H7 (cell line): ENCODE data around the gene DNHD1. TPM values are rescaled to one million over a fixed set of nuclear protein-coding genes. Genes with fewer than 3 reads are reported as not detected.
A peak's percentile ranks its signal among the peaks of the same experiment; 100 is the strongest.

Experiments used
- DNase-seq: peaks from one replicate; pipeline ENCODE4 v3.0.0; 2012
- H3K27me3 ChIP-seq: 2 replicates; pipeline ENCODE4 v1.6.0; 2011; ENCODE audit warnings: mild to moderate bottlenecking, low read length; ENCODE audit not compliant: control insufficient read depth, insufficient read depth
- H3K36me3 ChIP-seq: replicated peaks from 2 replicates; pipeline ENCODE4 v1.5.1; 2011; ENCODE audit warnings: low read length; ENCODE audit not compliant: control insufficient read depth, insufficient read depth
- H3K4me3 ChIP-seq: 2 replicates; pipeline ENCODE4 v1.5.1; 2011; ENCODE audit warnings: low read depth, mild to moderate bottlenecking, control low read depth, low read length, moderate library complexity; ENCODE audit not compliant: insufficient read depth
- total RNA-seq: library from RNA; depleted of rRNA; stranded (reverse); fragments of >200 nt; shearing (Covaris generic); gene quantifications from 2 replicates; pipeline ENCODE4 v1.2.3, GENCODE V29; 2014; rRNA removed

DNHD1 gene, protein sequence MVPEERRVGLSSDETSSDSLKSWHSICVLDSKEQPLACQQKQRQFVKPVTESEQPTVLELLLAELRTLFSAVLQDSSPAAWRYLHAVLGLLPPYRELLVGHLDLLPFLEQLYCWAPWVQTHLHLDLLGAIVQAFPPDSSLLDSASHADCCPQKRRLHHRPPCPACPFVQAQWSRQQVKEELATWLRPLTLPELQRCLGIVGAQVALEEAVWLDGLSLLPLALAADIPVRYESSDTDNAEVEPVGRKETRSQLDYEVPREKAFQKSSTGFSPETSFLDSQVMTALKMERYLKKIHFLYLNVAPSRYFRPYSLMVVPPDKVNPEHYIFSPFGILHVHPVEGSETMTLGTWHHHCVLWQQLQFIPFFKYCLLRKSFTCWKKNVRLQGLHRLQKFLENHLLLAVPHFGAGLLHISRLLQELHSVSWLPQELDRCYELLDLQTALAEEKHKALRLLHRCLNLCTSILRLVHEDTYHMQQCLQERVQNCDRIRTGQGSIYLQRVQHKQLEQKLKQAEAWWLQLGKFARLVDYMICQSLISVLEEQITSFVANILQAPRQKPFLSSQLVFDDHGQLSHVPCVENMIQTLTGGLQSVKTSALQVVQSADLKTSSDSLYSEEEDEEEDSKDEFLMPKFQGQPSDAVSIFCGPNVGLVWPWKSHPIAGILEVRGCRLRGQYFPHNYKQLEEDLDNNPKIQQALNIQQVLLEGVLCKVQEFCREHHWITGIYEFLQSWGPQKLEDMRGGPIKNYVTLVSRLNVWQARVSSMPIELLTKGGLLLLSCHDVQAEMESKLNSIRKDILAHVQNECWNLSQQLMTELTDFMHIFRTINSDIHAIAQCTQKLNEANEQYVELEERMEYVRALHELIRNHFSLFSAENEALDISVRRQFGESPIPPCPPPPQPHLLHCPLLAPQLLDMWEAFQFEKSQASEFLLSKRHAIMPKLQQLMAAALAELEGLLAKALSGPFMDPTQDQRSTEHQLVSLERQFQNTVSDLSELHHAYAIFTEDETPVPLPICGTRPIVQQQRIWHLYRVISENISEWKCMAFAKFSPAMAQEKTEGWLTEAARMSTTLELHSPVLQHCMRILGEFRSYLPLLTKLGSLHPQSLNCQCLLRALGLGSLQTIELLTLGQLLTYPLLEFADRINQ (N-terminal part only)
- 5.9 and 11.2 TPM in 2 replicates for total RNA-seq

DNA sequence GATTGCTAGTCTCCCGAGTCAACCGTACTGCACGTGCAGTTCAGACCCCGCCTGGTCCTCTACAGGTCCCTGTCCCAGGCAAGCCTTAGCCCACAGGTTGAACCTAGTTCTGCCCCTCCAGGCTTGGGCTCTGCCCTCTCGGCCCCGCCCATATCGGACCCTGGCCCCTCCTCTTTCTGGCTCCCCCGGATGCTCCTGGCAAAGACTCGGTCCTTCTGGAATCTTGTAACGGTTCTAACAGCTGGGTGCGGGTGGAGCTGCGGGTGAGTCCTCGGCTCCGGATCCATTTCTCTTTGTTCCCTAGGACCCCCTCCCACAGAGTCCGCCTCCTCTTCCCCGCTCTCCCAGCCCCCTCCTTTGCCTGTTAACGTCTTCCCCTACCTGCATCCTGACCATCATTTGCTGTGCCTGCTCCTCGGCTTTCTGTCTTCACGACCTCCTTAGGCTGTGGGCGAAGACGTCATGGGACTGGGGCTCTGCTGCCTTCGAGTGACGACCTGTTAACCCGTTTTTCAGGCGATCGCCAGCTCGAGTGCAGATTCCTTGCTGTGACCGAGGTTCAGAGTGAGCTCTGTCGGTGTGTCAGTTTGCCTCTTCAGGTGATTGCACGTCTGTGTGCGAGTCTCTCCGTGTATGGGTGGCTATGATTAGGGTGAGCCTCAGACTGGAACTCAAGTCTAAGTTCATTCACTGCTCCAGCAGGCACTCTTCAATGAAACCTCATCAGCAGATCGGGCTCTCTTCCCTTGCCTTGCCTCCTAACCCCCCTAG lies at the start of gene DNHD1:
TSS of gene DNHD1 (plus strand) at position 212 of the 771 bp plus-strand sequence. CDS start 936 bp downstream, outside the sequence.
- H3K27me3 ChIP-seq: no peaks in the 10 kb centered on the region
- H3K4me3 ChIP-seq: no peak within 1 kb of the TSS
- peaks cover 7% of the 10 kb centered on the region for H3K36me3 ChIP-seq
- DNase-seq: peak; percentile 89

DNA sequence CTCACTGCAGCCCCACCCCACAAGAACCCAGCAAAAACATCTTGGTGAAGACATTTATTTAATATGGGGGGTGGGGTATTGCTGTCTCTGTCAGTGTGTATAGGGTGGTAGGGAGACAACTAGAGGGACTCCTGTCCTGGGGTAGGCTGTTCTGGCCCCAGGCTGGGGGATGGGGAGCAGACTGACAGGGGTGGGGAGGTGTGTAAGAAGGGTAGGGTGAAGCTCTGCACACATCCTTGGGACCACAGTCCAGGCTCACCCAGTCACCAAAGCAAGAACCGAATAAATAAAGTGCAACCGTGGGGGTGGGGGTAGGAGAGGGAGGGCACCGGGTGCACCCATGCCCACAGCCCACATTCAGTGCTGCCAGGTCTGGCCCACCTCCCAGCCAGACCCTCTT lies 48.5 kb upstream of the DNHD1 start:
- no peak for DNase-seq
- Histone ChIP-seq H3K4me3 (no peak overlapping the region), H3K36me3 (no peaks in the 10 kb centered on the region; the same call in none of the 2 replicates), H3K27me3 (no peaks in the 10 kb centered on the region)

DNA sequence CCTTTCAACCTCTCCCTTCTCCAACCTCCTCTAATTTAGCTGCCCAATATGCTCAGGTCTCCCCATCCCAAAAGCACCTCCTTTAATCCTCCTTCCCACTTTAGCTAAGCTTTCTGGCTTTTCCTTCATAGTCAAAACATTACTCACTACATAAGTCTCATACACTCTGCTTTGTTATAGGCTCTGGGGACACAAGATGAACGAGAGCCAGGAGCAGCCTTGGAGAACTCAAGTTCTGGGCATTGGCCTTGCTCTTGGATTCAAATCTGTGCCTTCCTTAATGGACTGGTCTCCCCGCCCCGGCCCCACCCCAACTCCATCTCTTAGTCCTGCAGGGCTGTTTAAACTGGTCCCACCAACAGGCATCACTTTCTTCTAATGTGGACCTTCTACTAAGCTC lies 44.9 kb upstream of the DNHD1 start:
- H3K4me3 ChIP-seq: no peak overlapping the region
- no peaks in the 10 kb centered on the region for H3K27me3 ChIP-seq
- peaks cover 4% of the 10 kb centered on the region for H3K36me3 ChIP-seq
- DNase-seq: no peak

DNA sequence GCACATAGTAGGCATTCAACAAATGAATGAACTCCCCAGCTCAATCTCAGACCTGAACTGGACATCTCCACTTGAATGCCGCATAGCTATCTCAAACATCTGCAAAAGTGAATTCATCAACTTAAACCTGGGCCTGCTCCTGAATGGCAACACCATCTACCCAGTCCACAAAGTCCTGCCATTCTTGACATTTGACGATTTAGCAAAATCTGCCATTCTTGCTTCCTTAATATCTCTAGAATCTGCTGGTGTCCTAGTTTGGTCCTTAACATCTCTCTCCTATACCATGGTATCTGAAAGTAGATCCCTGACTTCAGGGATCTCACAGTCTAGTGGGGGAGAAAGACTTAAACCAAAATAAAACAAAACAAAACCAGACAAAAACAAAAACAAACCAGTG lies 43.9 kb upstream of the DNHD1 start:
- Histone ChIP-seq H3K4me3 (no peak overlapping the region), H3K27me3 (no peaks in the 10 kb centered on the region), H3K36me3 (peaks cover 4% of the 10 kb centered on the region)
- DNase-seq: no peak

DNA sequence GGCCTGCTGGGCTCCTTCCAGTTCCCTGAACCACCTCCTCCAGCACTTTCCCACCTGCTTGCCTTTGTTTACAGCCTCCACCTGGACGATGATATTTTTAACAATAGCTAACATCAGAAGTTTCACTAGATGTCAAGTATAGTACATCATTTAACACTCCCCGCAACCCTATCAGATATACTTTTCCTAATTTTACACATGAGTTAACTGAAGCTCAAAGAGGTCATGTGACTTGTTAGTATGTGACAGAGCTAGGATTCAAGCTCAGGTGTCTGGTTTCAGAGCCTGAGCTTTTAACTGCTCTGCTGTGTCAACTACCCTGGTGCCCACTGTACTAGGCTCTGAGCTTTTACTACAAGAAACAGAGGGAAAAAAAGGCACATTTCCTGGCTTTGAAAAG lies 42.0 kb upstream of the DNHD1 start:
- DNase-seq: no peak
- H3K4me3 ChIP-seq: no peak overlapping the region

DNA sequence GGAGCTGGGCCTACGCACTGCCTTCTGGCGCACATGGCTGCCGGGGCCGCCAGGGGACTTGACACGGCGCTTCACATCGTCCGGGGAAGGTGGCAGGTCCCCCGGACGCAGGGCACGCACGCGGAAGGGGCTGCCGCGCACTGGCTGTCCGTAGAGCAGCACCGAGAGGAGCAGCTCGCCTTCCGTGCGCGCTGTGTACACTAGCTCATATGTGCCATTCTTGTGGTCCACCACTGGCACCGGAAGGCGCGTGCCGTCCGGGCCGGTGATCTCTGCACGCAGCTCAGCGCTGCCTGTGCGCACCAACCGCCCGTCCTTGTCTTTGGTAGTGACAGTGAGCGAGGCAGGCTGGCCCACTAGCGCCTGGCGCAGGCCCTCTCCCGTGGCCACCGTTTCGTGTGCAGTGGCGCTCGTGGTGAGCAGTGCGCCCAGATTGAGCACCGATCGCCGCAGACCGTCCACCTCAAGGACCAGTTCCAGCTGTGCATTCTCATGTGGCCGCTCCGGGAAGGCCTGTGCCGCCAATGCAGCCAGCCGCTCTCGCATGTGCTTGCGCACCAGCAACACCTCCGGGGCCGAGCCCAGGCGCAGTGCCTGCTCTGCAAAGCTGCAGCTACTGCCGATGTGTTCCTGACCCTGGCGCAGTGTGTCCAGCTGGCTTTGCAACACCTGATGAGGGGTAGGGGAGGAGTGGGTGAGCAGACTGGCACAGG lies 40.6 kb upstream of the DNHD1 start:
- no peak overlapping the region for H3K4me3 ChIP-seq
- H3K36me3 ChIP-seq: peaks cover 4% of the 10 kb centered on the region
- no peak for DNase-seq
- no peaks in the 10 kb centered on the region for H3K27me3 ChIP-seq

More for the DNA sequence above, 42.0 kb upstream of the DNHD1 start:
- peaks cover 4% of the 10 kb centered on the region for H3K36me3 ChIP-seq
- H3K27me3 ChIP-seq: no peaks in the 10 kb centered on the region

DNA sequence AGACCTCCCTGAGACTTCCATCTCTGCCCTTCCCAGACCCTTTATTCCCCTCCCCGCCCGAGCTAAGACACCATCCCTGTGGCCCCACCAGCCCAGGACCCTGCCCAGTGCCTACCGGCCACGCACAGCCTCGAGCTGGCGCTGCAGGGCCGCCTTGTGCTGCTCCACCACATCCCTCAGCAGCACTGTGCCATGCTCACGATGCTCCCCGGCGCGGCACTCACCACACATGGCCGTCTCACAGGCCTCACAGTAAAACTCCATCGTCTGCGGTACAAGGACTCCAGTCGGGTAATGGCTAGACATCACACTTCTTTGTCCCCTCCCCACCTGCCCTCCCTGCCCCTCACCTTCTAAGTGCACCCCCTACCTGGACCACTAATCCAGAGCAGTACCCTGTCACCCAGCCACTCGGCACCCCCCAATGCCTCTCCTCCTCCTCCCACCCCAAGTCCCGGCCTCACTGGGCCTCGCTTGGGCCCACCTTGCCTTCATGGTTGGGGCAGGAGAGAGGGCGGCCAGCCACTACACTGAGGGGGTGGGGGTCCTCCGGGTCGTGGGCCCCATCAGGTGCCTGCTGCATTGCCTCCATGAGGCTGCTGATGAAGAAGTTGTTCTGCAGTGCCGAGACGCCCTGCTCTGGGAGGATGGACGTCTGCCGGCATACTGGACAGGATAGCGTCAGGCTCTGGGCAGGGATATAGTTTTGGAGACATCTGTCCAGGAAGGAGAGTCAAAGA lies 39.3 kb upstream of the DNHD1 start:
- Histone ChIP-seq H3K27me3 (no peaks in the 10 kb centered on the region), H3K36me3 (peaks cover 4% of the 10 kb centered on the region), H3K4me3 (no peak overlapping the region)
- DNase-seq: peak; percentile 35

DNA sequence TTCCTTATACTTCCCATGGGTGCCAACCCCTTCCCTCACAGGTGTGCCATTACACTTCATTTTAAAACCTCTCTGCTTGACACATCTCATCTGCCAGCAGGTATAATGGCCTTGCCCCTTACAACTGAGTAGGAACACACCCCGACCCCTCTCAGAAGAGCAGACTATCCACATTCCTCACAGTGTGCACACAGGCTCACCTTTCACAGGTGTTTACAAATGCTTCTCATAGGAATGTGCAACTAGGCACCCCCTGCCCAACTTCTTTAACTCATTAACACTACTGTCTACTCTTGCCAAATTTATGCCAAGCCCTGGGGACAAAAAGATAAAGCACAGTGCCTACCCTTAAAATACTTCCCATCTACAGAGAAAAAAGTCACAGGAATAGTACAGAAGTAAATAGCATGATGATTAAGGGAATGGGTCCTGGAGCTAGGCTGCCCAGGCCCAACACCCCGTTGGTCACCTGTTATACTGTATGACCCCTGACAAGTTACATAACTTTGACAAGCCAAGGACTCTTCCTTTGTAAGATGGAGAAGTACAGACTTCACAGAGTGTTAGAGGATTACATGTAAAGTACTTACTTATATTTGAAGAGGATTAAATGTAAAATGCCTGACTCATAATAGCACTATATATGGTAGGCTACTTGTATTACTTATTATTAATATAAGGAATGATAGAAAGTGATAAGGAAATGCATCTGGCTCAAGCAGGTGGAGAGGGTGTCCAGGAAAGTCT lies 38.6 kb upstream of the DNHD1 start:
- peaks cover 4% of the 10 kb centered on the region for H3K36me3 ChIP-seq
- no peak overlapping the region for H3K4me3 ChIP-seq
- DNase-seq: no peak
- no peaks in the 10 kb centered on the region for H3K27me3 ChIP-seq

DNA sequence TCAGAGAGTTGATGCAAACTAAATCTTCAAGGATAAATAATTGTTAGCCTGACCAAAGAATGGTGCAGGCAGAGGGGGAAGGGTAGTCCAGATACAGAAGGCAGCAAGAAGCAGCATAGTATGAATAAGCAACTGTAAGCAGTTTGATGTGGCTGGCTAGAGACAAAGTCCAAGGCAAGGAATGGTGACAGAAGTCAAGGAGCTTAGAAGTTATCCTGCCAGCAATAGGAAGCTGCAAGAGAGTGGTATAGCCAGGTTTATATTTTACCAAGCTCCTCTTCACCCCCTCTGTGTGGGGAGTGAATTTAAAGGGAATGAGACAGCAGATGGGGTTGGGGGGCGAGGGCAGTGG lies 38.0 kb upstream of the DNHD1 start:
- DNase-seq: no peak
- Histone ChIP-seq H3K27me3 (no peaks in the 10 kb centered on the region), H3K4me3 (no peak overlapping the region), H3K36me3 (peaks cover 4% of the 10 kb centered on the region)

DNA sequence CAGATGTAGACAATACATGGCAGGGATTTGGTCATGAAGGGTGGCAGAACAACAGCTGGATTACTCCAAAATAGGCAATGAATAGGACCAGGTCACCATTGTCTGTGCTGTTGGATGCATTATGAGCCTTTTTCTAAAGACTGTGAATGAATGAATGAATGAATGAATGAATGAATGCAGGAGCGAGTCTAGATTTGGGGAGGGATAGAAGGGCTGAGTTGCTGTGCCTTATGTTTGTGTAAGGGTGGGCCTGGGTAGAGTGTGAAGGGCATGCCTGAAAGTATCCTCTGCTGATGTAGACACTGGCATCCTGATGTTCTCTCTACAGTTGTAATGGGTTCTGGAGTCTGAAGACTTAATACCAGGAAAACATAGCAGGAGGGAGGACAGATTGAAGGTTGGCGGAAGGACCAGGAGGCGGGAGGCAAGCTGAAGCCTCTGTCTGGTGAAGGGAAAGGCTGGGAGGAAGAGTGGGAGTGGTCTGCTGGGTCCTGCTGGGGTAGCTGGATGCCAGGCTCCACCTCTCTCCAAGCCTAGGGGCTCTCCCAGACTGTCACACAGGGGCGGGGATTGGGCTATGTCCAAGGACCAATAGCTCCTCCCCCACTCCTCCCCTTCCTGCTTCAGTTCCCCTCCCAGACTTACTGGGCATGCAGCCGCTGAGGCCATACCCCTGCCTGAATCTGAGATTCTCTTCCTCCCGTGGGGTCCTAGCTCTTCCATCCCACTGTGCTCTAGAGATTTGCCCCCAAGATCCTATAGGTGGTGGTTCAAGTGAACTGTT lies 28.2 kb upstream of the DNHD1 start:
- Histone ChIP-seq H3K4me3 (no peak overlapping the region), H3K36me3 (no peaks in the 10 kb centered on the region), H3K27me3 (peaks cover 5% of the 10 kb centered on the region)
- DNase-seq: peak; percentile 98

DNA sequence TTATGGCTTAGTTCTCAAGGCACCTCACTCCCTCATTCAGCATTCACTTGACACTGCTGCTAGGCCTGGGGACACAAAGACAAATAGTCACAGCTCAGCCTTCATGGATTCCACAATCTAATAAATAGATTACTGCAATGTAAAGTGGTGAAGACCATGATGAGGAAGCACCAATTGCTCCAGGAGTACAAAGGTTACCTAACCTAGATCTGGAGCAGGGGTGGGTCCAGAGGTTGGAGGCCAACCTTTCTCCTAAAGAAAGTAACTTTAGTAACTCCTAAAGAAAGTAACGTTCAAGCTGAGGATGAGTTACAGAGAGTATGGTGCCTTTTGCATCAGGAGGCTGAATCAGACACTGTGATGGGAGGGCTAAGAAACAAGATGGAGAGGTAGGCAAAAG lies 27.5 kb upstream of the DNHD1 start:
- no peaks in the 10 kb centered on the region for H3K36me3 ChIP-seq
- H3K27me3 ChIP-seq: peaks cover 5% of the 10 kb centered on the region
- H3K4me3 ChIP-seq: no peak overlapping the region
- no peak for DNase-seq

DNA sequence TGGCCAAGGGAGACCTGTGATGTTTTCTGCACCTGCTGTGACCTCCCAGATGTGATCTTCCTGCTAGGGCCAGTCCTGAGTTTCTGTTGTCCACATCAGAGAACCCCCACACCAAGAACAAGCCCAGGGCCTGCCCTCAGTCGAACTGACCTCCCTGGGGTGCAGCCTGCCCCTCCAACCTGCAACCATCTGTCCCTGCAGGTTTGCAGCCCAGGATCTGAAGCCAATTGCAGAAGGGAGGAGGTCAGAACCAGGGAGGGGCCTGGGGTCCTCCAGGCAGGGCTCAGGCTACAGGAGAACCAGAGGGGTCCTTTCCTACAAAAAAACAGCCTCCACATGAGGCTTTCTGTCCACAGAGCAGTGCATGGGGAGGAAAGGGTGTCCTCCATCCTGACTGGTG lies 24.1 kb upstream of the DNHD1 start:
- Histone ChIP-seq H3K36me3 (peaks cover 11% of the 10 kb centered on the region), H3K27me3 (peaks cover 5% of the 10 kb centered on the region), H3K4me3 (peak overlapping the region; percentile 79)
- DNase-seq: no peak
